ENCODE measurements around the gene TMEM43.

The TMEM43 gene

DNA sequence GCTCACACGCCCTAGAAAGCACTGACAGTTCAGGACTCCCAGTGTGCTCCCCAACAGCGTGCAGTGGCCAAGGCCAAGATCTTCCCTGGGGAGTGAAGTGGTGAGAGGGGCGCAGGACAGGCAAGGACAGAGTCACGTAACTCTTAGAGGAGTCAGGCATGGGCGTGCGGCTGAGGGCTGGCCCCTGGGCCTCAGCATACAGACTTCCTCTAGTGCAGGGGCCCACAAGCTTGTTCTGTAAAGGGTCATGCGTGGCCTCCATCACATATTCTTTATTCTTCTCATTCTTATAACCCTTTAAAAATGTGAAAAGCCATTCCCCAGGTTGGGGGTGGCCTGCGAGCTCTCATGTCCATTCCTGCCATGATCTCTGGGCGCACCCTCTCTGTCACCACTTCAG lies 25.2 kb downstream of the TMEM43 start:
- TF ChIP-seq, protein P1, sequence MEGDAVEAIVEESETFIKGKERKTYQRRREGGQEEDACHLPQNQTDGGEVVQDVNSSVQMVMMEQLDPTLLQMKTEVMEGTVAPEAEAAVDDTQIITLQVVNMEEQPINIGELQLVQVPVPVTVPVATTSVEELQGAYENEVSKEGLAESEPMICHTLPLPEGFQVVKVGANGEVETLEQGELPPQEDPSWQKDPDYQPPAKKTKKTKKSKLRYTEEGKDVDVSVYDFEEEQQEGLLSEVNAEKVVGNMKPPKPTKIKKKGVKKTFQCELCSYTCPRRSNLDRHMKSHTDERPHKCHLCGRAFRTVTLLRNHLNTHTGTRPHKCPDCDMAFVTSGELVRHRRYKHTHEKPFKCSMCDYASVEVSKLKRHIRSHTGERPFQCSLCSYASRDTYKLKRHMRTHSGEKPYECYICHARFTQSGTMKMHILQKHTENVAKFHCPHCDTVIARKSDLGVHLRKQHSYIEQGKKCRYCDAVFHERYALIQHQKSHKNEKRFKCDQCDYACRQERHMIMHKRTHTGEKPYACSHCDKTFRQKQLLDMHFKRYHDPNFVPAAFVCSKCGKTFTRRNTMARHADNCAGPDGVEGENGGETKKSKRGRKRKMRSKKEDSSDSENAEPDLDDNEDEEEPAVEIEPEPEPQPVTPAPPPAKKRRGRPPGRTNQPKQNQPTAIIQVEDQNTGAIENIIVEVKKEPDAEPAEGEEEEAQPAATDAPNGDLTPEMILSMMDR (IDR thresholded peaks at IDR 0.05; ENCODE audit: low read length) = no peak
- TF ChIP-seq EZH2 (IDR thresholded peaks at IDR 0.05; ENCODE audit: borderline replicate concordance, low read length) = no peak
- H3K36me3 ChIP-seq (ENCODE audit: insufficient read depth, low read length) = peaks cover 26% of the 10 kb centered on the region; the same call in 1 of the 2 replicates

DNA sequence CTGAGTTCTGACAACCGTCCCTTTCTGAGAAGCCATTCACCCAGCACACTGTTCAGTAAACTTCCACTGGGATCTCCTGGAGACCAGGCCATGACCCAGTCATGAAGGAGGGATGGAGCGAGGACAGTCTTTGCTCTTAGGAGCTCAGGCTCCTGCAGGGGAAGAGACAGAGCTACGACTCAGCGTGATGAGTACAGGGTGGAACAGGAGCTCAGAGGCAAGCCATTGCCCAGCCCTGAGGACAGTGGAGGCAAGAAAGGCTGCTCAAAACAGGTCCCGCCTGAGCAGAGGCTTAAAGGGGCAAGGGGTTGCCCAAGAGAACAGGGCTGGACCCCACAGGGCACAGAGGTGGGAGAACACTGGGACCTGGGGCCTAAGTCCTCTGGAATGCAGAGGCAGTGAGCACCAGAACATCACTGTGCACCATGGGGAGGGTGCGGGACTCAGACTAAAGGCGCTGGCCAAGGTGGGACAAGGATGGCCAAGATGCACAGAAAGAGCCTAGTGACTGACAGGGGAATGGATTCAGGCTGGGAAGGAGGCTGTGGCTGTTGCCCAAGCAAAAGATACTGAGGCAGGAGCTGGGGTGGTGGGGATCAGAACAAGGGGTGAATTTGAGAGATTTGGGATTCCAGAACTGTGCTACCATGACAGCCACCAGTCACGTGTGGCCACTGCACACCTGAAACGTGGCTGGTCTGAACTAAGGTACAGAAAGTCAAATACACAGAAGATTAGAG lies 25.8 kb downstream of the TMEM43 start:
- Histone ChIP-seq H2AFZ (ENCODE audit: low read length) (no peak overlapping the region), H3K4me2 (ENCODE audit: low read length) (no peak overlapping the region), H3K27me3 (ENCODE audit: insufficient read depth, low read length) (no peaks in the 10 kb centered on the region), H3K9me2 (ENCODE audit: low read depth, low read length) (no peaks in the 10 kb centered on the region), H4K20me1 (ENCODE audit: insufficient read depth, low read length) (no peaks in the 10 kb centered on the region), H3K27ac (ENCODE audit: low read depth, low read length, poor library complexity, severe bottlenecking) (no peak overlapping the region), H3K79me2 (ENCODE audit: insufficient read depth, low read length) (no peaks in the 10 kb centered on the region), H3K4me3 (ENCODE audit: low read depth, low read length, poor library complexity, severe bottlenecking) (no peak overlapping the region), H3K9me3 (ENCODE audit: low read length) (no peaks in the 10 kb centered on the region), H3K9ac (ENCODE audit: low read length) (no peak overlapping the region), H3F3A (ENCODE audit: insufficient read depth, low read length) (no peaks in the 10 kb centered on the region), H3K36me3 (ENCODE audit: insufficient read depth, low read length) (peaks cover 26% of the 10 kb centered on the region; the same call in 1 of the 2 replicates), H3K4me1 (ENCODE audit: insufficient read depth, low read length, severe bottlenecking) (no peaks in the 10 kb centered on the region)
- TF ChIP-seq, protein P1 (IDR thresholded peaks at IDR 0.05; ENCODE audit: low read length) = no peak
- TF ChIP-seq EZH2 (IDR thresholded peaks at IDR 0.05; ENCODE audit: borderline replicate concordance, low read length) = no peak

More for the DNA sequence above, 25.2 kb downstream of the TMEM43 start:
- no peak overlapping the region for H3K9ac ChIP-seq (ENCODE audit: low read length)
- H3K4me2 ChIP-seq (ENCODE audit: low read length) = no peak overlapping the region
- H3K4me1 ChIP-seq (ENCODE audit: insufficient read depth, low read length, severe bottlenecking) = no peaks in the 10 kb centered on the region
- H3K4me3 ChIP-seq (ENCODE audit: low read depth, low read length, poor library complexity, severe bottlenecking) = no peak overlapping the region
- H3K79me2 ChIP-seq (ENCODE audit: insufficient read depth, low read length) = no peaks in the 10 kb centered on the region
- H3K9me3 ChIP-seq (ENCODE audit: low read length) = no peaks in the 10 kb centered on the region
- no peaks in the 10 kb centered on the region for H3K27me3 ChIP-seq (ENCODE audit: insufficient read depth, low read length)
- H2AFZ ChIP-seq (ENCODE audit: low read length) = no peak overlapping the region
- H3K9me2 ChIP-seq (ENCODE audit: low read depth, low read length) = no peaks in the 10 kb centered on the region
- no peak overlapping the region for H3K27ac ChIP-seq (ENCODE audit: low read depth, low read length, poor library complexity, severe bottlenecking)
- no peaks in the 10 kb centered on the region for H3F3A ChIP-seq (ENCODE audit: insufficient read depth, low read length)
- no peaks in the 10 kb centered on the region for H4K20me1 ChIP-seq (ENCODE audit: insufficient read depth, low read length)

DNA sequence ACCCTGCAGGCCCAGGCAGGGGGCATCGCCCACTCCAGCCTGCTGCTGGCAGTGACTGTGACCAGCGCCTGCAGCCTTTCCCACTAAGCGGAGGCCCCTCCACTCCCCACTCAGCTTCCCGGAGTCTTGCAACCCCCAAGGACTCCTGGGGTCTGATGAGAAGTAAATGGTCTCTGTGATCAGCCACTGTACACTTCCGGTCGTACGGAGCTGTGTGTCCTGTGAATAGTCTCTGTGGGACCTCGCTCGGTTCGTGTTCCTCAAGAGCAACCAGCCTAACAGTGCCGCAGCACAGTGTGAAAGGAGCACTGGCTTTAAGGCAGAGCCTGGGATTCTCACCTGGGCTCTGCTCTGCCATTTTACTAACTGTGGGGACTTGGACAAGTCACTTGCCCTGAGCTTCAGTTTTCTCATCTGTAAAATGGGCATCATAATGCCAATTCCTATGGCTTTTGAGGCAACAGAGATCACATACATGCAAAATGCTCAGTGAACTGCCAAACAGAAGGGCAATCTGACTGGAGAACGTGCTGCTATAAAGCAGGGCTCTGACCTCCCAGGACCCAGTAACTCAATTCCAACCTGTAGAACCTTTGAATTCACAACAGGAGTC lies 26.7 kb downstream of the TMEM43 start:
- Histone ChIP-seq H3K27ac (ENCODE audit: low read depth, low read length, poor library complexity, severe bottlenecking) (no peak overlapping the region), H3K27me3 (ENCODE audit: insufficient read depth, low read length) (no peaks in the 10 kb centered on the region), H3K9me2 (ENCODE audit: low read depth, low read length) (no peaks in the 10 kb centered on the region), H2AFZ (ENCODE audit: low read length) (no peak overlapping the region), H3K9me3 (ENCODE audit: low read length) (no peaks in the 10 kb centered on the region), H3K4me1 (ENCODE audit: insufficient read depth, low read length, severe bottlenecking) (no peaks in the 10 kb centered on the region), H3K36me3 (ENCODE audit: insufficient read depth, low read length) (peaks cover 32% of the 10 kb centered on the region; the same call in 1 of the 2 replicates), H3K9ac (ENCODE audit: low read length) (no peak overlapping the region), H3F3A (ENCODE audit: insufficient read depth, low read length) (no peaks in the 10 kb centered on the region), H4K20me1 (ENCODE audit: insufficient read depth, low read length) (no peaks in the 10 kb centered on the region), H3K4me3 (ENCODE audit: low read depth, low read length, poor library complexity, severe bottlenecking) (no peak overlapping the region), H3K79me2 (ENCODE audit: insufficient read depth, low read length) (no peaks in the 10 kb centered on the region), H3K4me2 (ENCODE audit: low read length) (no peak overlapping the region)
- TF ChIP-seq, protein P1 (IDR thresholded peaks at IDR 0.05; ENCODE audit: low read length) = no peak
- no peak for TF ChIP-seq EZH2 (IDR thresholded peaks at IDR 0.05; ENCODE audit: borderline replicate concordance, low read length)

Measured in OCI-LY1 (cell line).